Keratinocyte (primary cell): ENCODE measurements around the gene HCFC1.

Experiments used
- EZH2 ChIP-seq: IDR thresholded peaks from one replicate; pipeline ENCODE4 v1.6.1; 2012; ENCODE audit warnings: inconsistent platforms, mild to moderate bottlenecking, low read length, moderate library complexity
- TF ChIP-seq, protein P1 (sequence below), 3 experiments: IDR thresholded peaks in 1 of 3; conservative IDR thresholded peaks in 1 of 3; optimal IDR thresholded peaks in 1 of 3; 2 replicates in 2 of 3; 3 replicates in 1 of 3; pipeline versions ENCODE3 to v1.5.1; 2011; ENCODE audit warnings: low read length in 3 of 3, mild to moderate bottlenecking in 3 of 3, moderate library complexity in 2 of 3, control low read depth in 1 of 3, inconsistent platforms in 1 of 3; ENCODE audit not compliant: insufficient read depth in 2 of 3; ENCODE audit errors: extremely low read depth in 1 of 3

DNA sequence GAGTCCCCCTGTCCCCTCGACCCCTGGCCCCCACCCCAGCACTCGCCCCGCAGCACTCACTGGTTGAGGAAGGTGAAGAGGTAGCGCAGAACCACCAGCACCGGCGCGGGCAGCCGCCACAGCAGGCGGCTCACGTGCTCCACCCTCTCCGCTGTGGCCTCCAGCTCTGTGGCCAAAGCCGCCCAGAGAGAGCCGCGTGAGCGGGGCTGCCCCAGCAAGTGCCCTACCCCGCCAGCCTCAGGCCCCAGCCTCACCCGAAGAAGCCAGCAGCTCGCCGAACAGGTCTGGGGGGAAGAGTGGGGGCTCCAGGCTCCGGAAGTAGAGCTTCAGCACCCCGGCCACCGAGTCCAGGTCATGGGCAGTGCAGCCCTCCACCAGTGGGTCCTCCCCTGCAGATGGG, 61.2 kb downstream of the HCFC1 start:
- TF ChIP-seq EZH2, result no peak
- TF ChIP-seq, protein P1, sequence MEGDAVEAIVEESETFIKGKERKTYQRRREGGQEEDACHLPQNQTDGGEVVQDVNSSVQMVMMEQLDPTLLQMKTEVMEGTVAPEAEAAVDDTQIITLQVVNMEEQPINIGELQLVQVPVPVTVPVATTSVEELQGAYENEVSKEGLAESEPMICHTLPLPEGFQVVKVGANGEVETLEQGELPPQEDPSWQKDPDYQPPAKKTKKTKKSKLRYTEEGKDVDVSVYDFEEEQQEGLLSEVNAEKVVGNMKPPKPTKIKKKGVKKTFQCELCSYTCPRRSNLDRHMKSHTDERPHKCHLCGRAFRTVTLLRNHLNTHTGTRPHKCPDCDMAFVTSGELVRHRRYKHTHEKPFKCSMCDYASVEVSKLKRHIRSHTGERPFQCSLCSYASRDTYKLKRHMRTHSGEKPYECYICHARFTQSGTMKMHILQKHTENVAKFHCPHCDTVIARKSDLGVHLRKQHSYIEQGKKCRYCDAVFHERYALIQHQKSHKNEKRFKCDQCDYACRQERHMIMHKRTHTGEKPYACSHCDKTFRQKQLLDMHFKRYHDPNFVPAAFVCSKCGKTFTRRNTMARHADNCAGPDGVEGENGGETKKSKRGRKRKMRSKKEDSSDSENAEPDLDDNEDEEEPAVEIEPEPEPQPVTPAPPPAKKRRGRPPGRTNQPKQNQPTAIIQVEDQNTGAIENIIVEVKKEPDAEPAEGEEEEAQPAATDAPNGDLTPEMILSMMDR (optimal IDR thresholded peaks at IDR 0.05 in 1 of 3, IDR thresholded peaks at IDR 0.05 in 1 of 3, conservative IDR thresholded peaks at IDR 0.05 in 1 of 3; ENCODE audit: extremely low read depth in 1 of 3, insufficient read depth in 2 of 3, low read length in 3 of 3), result no peak
